Left renal pelvis (tissue), 4 donors: ENCODE measurements around the gene NEGR1. TPM values are rescaled to one million over a fixed set of nuclear protein-coding genes. Genes with fewer than 3 reads are reported as not detected.

Source experiments
- DNase-seq, 4 donors: peaks; one replicate each; pipeline ENCODE4 v3.0.0-alpha.2; 2013; ENCODE audit warnings: low read depth in 4 of 4, low spot score in 3 of 4
- polyA plus RNA-seq, 4 donors: library from polyadenylated mRNA; unstranded; fragments of 120-200 nt; gene quantifications; one replicate each; pipeline ENCODE4 v1.2.1, GENCODE V29; 2013; ENCODE audit not compliant: insufficient read length in 4 of 4

NEGR1 gene
- polyA plus RNA-seq, 4 donors, result 2.9 to 12.6 (median 5.7) TPM

DNA sequence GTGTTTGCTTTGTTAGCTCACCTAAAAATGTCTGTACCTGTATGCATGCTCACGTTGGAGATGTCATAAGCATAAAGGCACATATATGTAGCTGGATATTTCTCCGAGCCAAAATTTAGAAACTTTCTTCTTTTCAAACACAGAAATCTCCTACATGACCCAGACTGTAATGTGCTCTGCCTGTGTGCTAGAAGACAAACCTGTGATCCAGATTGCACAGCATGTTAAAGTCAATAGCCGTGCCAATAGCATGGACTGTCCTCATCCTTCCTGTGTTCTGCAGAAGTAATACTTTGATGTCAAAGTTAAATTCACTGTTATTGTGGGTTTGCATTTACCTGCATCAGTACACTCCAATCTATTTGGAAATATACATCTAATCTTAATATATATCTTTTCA, 855.3 kb downstream of the NEGR1 start:
- no peak for DNase-seq

DNA sequence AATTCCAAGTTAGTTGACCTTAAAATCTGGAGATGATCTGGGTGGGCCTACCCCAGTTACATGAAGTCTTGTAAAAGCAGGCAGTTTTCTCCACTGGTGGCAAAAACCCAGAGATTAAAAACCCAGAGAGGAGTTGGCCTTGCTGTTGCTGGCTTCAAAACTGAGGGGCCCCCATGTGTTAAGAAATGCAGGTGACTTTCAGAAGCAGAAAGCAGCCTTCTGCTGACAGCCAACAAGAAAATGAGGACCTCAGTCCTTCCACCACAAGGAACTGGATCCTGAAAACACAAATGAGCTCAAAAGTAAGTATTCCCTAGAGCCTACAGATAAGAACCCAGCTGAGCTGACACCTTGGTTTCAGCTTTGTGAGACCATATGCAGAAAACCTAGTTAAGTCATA, 857.8 kb downstream of the NEGR1 start:
- DNase-seq, result no peak

DNA sequence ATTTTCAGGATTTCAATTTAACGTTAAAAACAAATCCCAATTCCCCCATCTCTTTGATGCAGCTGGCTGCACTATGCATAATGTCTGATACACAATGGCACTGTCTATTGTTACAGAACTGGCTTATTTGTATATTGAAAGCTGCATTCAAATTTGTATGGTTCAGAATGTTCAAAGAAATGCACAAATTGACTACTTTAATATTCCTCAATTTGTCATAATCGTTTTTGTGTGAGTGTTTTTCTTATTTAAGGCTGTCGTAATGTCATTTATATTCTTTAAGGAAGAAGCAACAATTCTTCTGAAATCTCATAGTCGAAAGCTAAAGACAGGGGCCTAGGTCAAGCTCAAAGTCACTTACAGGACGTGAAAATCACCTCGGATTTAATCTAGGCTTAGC, 860.1 kb downstream of the NEGR1 start:
- no peak for DNase-seq

DNA sequence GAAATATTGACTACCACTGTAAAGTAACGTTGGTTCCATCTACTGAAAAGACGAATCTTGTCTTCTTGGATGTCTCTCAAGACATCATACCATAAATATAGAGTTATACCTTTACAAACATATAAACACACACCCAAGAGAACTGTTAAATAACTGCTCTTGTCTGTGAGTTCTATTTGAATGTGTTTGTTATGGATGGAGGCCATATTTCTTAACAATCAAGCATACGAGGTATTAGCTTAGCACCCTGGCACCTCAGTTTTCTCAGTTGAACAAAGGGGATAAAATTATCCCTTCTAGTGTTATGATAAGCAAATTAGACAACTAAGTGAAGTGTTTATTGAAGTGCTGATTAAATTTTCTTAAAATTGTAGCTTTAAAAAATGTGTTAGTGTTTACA, 864.9 kb downstream of the NEGR1 start:
- DNase-seq, result no peak

DNA sequence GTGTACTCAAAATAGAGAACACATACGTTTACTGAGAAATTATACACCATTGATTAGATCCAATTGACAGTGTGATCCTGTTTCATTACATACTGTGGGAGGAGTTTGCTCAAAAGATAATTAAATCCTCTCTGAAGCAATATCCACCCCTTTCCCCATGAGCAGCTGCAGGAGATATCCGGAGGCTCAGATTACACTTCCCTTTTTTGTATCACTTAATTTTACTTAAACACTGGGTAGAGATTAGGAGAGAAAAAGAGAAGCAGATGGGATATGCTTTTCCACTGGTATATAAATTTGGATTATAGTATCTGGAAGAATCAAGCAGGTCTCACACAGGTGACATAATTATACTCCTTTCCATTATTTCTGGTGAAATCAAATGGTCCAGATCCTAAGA, 868.2 kb downstream of the NEGR1 start:
- DNase-seq, result no peak

GRCh38 chr1:71413441-71414175, 868.7 kb downstream of the NEGR1 start:
- DNase-seq, result no peak

DNA sequence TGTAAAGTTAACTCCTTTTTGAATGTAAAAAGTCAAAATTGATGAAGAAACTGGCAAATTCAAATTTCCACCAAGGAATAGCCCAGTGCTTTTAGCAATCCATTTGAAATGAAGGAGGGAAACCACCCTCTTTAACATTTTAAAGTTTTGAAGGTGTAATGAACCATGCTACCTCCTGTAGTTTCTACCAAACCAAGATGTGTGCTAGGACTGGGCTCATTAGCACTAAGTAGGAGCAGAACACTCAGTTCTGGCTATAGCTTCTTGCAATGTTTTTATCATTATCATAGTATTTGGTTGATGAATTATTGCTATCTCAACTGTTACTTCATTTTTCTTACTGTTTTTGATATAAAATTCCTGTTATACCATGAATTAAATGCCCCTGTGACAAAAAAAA, 882.3 kb downstream of the NEGR1 start:
- DNase-seq, result no peak

GRCh38 chr1:71399594-71399993, 882.7 kb downstream of the NEGR1 start:
- no peak for DNase-seq

GRCh38 chr1:71393301-71393700, 889.0 kb downstream of the NEGR1 start:
- no peak for DNase-seq

- DNase-seq, result no peak
Measured at GRCh38 chr1:71390518-71390917, 891.8 kb downstream of the NEGR1 start.

GRCh38 chr1:71377886-71378285, 904.5 kb downstream of the NEGR1 start:
- DNase-seq, result no peak

GRCh38 chr1:71372496-71372895, 909.8 kb downstream of the NEGR1 start:
- no peak for DNase-seq

DNA sequence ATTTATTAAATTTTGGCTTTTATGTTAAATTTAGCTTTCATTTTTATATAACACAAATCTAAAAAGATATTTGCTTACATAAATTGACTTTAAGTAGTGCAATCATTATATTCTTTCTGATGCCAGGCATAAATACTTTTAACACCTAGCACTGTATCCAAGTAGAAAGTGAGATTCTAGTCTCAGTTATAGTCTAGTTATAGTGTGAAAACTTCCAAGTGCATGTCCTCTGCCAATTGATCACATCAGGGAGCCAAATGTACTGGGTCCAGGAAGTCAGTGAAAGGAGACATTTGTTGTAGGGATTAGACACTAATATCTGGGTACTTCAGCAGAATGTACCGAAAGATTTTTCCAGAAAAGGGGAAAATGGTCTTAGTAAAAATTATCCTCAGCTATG, 910.8 kb downstream of the NEGR1 start:
- DNase-seq, result no peak

GRCh38 chr1:71364236-71364635, 918.1 kb downstream of the NEGR1 start:
- DNase-seq, result no peak

- no peak for DNase-seq
Measured at GRCh38 chr1:71362691-71363090, 919.6 kb downstream of the NEGR1 start.

DNA sequence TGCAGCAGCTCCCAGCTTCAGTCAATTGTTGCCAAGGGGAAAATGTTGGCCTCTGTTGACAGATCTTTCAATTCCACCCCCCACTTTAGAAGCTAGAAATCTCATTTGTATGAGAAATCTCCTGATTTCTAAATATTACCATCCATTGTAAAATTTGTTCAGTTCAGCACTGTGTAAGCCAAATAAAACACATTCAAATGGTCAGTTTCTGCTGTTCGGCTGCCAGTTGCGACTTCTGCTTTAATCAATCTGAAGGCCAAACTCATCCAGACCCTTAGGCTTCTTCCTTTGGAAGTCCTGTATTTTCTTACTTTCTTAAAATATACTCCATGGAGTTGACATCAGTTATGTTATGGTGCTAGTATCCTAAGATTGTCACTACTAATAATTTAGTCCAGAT, 920.3 kb downstream of the NEGR1 start:
- no peak for DNase-seq

- DNase-seq, result no peak
Measured at GRCh38 chr1:71357708-71358107, 924.6 kb downstream of the NEGR1 start.

- DNase-seq, result no peak
Measured at GRCh38 chr1:71351438-71351837, 930.9 kb downstream of the NEGR1 start.

DNA sequence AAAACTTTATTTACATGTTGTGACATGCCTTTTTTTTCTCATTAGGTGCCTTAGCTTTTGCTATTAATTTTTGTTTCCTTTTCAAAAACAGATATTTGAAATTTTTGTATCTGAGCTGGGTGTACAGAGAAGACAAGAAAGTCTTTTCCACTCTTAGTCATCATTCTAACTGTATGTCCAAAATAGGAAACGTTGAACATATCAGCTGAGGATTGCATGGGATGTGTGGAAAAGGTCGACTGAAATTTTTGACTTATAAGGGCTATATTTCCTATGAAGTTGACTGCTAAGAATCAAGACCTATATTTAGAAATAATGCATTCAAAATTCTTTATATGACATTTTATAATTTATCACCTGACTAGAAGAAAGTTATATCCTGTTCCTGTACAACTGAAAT, 931.5 kb downstream of the NEGR1 start:
- DNase-seq, result no peak

DNA sequence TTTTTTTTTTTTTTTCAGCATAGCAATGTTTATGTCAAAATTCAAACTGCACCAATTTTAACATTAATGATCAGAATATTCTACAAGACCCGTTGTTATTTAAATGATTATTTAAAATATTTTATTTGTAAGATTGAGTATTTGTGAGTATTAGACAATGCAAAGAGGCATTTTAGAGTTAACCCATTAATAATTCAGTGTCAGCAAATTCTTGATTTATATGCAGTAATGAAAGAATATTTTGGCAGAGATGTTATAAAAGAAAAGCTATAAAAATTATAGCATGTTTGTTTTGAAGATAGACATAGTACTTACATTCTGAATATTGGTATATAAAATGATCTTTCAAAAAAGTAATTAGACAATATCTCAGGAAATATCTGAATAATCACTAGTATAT, 932.0 kb downstream of the NEGR1 start:
- no peak for DNase-seq
